ENCODE results near the gene C17orf75.

The C17orf75 gene

DNA sequence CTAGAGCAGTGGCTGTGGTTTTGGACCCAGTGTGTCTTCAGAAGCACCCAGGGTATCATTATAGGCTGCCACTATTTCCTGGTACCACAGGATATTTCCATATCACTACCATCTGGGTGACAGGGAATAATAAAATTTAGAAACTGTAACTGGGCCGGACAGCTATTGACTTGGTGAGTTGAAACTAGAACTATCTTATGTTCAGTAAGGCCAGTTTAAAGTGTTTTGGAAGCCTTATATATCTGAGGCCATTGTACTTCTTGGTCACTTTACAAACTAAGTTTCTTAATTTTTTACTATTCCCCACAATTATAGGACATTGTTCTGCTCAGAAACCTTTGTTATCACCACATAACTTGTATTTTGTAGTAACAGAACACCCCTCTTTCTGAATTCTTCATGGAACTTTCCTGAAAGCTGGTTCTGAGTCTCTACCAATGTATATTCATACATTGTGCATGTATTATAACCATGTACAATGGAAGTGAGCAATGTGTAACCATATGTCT is 42.0 kb upstream of the C17orf75 start:
- TF ChIP-seq, protein P1, sequence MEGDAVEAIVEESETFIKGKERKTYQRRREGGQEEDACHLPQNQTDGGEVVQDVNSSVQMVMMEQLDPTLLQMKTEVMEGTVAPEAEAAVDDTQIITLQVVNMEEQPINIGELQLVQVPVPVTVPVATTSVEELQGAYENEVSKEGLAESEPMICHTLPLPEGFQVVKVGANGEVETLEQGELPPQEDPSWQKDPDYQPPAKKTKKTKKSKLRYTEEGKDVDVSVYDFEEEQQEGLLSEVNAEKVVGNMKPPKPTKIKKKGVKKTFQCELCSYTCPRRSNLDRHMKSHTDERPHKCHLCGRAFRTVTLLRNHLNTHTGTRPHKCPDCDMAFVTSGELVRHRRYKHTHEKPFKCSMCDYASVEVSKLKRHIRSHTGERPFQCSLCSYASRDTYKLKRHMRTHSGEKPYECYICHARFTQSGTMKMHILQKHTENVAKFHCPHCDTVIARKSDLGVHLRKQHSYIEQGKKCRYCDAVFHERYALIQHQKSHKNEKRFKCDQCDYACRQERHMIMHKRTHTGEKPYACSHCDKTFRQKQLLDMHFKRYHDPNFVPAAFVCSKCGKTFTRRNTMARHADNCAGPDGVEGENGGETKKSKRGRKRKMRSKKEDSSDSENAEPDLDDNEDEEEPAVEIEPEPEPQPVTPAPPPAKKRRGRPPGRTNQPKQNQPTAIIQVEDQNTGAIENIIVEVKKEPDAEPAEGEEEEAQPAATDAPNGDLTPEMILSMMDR (IDR thresholded peaks at IDR 0.05; ENCODE audit: low read depth, low read length), result no peak
- no peak overlapping the region for H3K4me3 ChIP-seq (ENCODE audit: low read depth, low read length)
- in situ Hi-C loops (cut with HindIII; ENCODE audit: low sequenced_read_pairs), result no loop called here
- DNase-seq (ENCODE audit: low read depth, low spot score), result no peak

DNA sequence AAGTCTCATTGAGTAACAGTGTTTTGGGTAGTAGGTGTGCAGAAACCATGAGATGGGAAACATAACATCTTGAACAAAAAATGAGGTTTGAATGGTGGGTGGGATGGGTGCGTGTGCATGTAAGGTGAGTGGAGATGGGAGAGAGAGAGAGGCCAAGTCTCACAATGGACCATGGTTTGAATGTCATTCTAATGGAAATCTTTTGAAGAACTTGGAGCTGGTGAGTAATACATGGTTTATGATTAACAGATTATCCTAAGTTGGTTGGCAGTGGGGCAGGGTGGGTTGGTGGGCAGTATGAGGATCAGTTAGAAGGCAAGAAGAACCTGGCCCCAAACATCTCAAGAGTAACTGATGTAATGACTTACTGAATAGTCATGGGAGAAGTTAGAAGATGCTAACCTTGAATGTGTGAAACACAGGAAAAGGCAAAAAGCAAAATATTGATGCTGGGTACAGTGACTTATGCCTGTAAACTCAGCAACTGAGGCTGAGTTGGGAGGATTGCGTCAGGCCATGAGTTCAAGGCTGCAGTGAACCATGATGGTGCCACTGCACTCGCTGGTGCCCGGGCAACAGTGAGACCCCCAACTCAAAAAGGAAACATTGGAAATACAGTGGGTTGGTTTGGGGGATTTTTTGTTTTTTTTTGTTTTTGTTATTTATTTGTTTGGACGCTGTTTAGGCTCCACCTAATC is 40.7 kb upstream of the C17orf75 start:
- TF ChIP-seq, protein P1 (IDR thresholded peaks at IDR 0.05; ENCODE audit: low read depth, low read length), result no peak
- no peak for DNase-seq (ENCODE audit: low read depth, low spot score)
- in situ Hi-C loops (cut with HindIII; ENCODE audit: low sequenced_read_pairs), result no loop called here
- H3K4me3 ChIP-seq (ENCODE audit: low read depth, low read length), result no peak overlapping the region

DNA sequence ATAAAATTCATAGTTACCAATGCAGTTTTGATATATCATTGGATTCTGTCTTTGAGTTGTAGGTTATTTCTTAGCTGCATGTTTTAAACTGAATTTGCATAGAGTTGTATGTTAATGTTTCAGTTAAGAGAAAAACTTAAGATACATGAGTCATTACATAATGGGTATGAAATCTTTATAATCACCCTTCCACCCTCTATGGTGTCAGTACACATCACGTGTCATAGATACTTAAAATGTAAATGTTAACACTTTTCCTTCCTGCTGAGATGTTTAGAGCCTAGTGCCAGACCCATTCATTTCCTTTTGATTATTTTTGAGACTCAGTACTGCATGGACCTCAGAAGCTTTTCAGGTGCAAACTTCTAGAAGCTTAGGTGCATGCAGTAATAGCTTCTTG is 28.5 kb upstream of the C17orf75 start:
- in situ Hi-C loops (cut with HindIII; ENCODE audit: low sequenced_read_pairs), result no loop called here
- DNase-seq (ENCODE audit: low read depth, low spot score), result no peak
- TF ChIP-seq, protein P1 (IDR thresholded peaks at IDR 0.05; ENCODE audit: low read depth, low read length), result no peak
- H3K4me3 ChIP-seq (ENCODE audit: low read depth, low read length), result no peak overlapping the region

DNA sequence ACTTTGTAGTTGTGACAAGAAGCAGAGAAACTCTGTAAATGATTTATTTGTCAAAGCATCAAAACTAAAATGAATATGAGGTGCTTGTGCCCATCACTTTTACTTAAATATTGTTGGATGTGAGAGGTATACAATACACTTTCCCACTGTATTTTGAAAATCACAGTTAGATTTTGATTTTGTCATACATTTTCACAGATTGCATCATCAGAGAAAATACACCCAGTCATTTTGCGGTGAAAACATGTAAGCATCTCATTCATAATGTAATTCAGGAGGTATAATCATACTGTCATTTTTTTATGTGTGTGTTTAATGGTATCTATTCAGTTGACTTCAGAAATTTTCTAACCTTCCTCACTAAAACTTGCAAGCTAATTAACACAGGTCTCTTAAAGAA is 19.3 kb upstream of the C17orf75 start:
- TF ChIP-seq, protein P1 (IDR thresholded peaks at IDR 0.05; ENCODE audit: low read depth, low read length), result no peak
- no peak for DNase-seq (ENCODE audit: low read depth, low spot score)
- in situ Hi-C loops (cut with HindIII; ENCODE audit: low sequenced_read_pairs), result no loop called here
- H3K4me3 ChIP-seq (ENCODE audit: low read depth, low read length), result no peak overlapping the region

DNA sequence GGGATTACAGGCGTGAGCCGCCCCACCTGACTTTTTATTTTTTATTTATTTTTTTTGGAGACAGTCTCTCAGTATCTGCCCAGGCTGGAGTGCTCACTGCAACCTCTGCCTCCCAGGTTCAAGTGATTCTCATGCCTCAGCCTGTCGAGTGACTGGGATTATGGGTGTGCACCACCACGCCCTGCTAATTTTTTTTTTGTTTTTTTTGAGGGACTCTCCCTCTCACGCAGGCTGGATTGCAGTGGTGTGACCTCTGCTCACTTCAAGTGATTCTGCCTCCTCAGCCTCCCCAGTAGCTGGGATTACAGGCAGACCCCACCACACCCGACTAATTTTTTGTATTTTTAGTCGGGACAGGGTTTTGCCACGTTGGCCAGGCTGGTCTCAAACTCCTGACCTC is 15.6 kb upstream of the C17orf75 start:
- in situ Hi-C loops (cut with HindIII; ENCODE audit: low sequenced_read_pairs), result no loop called here
- TF ChIP-seq, protein P1 (IDR thresholded peaks at IDR 0.05; ENCODE audit: low read depth, low read length), result no peak
- DNase-seq (ENCODE audit: low read depth, low spot score), result no peak
- H3K4me3 ChIP-seq (ENCODE audit: low read depth, low read length), result no peak overlapping the region

DNA sequence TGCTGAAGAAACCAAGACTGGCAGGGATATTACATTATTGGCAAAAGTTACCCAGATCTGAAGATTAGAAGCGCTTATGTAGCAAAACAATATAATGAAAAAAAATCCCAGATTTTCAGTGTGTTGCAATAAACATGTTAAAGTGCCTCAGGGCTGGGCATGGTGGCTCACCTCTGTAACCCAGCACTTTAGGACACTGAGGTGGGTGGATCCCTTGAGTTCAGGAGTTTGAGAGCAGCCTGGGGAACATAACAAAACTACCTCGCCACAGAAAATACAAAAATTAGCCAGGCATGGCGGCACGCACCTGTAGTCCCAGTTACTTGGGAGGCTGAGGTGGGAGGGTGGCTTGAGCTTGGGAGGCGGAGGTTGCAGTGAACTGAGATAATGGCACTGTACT is 14.8 kb upstream of the C17orf75 start:
- TF ChIP-seq, protein P1 (IDR thresholded peaks at IDR 0.05; ENCODE audit: low read depth, low read length), result no peak
- in situ Hi-C loops (cut with HindIII; ENCODE audit: low sequenced_read_pairs), result no loop called here
- no peak for DNase-seq (ENCODE audit: low read depth, low spot score)
- H3K4me3 ChIP-seq (ENCODE audit: low read depth, low read length), result no peak overlapping the region
